Dermis blood vessel endothelial cell (primary cell): ENCODE data around the gene SLC16A10. TPM values are rescaled to one million over a fixed set of nuclear protein-coding genes. Genes with fewer than 3 reads are reported as not detected.
"Not testable (repeated sequence)": the region's sequence is repeated elsewhere in the genome, so short reads cannot be mapped to it uniquely, and the experiment has no call there.

Experiments
- DNase-seq: peaks from one replicate; pipeline ENCODE4 v3.0.0; 2010
- total RNA-seq: library from RNA; depleted of rRNA; stranded (reverse); fragments of >200 nt; gene quantifications from 2 replicates; pipeline ENCODE4 v1.2.3, GENCODE V29; 2014

The SLC16A10 gene
- total RNA-seq, 1 donor from 2014 or later, result under 0.01 TPM

DNA sequence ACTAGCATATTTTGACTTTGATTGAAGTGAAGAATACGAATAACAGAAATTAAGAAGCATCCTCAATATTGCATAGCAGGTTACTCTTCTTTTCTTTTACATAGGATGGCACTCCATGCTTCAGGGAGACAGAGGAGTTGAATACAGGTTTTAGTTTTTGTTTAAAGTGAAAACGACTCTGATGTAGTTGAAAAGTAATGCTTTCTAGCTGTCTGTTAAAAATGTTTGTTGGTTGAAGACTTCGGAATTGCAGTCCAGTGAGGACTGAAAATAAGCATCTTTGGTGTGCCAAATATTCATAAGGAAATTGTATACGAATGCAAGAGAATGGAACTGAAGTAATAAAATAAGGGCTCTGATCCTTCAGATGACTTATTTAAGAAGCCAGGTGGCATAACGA lies 618 bp upstream of the SLC16A10 start:
- DNase-seq, result no peak

DNA sequence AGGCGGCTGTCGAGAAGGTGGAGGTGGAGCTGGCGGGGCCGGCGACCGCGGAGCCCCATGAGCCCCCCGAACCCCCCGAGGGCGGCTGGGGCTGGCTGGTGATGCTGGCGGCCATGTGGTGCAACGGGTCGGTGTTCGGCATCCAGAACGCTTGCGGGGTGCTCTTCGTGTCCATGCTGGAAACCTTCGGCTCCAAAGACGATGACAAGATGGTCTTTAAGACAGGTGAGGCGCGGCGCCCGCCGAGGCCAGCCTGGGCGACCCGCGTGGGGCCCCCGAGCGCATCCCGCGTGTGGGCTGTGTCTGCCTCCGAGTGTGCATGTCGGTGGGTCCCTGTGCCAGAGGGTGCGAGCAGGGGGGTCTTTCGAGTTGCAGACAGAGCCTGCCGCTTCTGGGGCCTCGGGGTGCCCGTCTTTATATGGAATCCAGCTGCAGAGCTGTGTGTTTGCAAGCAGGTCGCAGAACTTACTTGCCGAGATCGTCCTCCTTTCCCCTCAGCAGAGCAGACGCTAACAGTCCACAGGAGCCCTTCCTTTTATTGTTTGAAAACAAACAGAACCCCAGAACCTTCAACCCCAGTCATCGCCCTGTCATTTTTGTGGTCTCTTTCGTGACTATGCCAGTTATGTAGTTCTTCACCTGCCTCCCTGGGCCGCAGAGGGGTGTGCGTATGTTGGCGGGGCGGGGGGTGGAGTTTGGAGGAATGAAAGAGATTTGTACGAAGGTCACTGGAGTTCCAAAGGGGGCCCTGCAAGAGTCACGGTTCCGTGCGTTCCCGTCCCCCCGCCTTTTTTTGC lies 766 bp downstream of the SLC16A10 start:
- DNase-seq, result peak; percentile 9

DNA sequence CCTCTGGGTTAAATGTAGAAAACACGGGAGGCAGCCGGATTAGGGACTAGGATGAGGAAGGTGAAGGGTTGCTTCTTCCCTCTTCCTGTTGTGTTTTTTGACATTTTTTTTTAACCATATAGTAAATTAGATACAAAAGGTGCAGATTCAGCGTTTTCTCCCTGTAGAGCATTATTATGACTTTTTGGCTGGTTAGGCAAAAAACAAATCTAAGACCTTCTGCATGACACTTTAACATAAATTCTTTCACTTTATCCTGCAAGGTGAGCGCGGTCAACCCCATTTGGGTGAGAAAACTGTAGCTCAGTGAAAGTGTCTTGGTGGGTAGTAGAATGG lies 1.3 kb downstream of the SLC16A10 start:
- DNase-seq, result no peak

DNA sequence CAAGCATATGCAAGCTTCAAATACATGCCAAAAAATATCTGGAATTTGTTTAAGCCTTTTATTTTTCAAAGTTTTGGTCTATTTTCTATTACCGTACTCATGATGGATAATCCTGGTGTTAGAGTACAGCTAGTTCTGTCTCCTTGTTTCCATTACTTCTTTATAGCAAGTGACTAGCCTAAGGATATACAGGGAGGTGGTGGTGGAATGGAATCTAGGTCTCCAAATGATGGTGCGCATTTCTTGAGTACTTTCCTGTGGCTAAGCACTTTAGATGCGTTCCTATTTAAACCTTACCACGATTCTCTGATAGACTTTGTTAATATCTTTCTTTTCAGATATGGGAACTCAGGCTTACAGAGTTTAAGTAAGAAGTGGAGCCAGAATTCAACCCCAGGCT lies 3.5 kb downstream of the SLC16A10 start:
- DNase-seq, result no peak

DNA sequence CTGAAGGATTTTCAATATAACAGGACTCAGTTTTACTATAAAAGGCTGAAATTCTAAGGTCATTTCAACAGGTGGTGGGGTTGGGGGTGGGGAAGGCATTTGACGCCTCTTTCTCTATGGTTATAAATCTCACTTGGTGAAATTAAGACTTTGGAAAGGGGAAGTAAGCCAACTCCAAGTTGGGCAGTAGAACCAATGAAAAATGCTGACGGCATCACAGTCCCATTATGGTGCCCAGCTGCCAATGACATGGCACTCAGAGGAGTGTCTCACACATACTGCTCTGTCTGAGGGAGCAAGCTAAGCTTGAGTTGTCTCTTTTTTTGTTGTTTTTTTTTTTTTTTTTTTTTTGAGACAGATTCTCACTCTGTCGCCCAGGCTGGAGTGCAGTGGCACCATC lies 4.7 kb downstream of the SLC16A10 start:
- DNase-seq, result no peak

- not testable (repeated sequence) for DNase-seq
Measured at GRCh38 chr6:111095488-111095887, 8.2 kb downstream of the SLC16A10 start.

DNA sequence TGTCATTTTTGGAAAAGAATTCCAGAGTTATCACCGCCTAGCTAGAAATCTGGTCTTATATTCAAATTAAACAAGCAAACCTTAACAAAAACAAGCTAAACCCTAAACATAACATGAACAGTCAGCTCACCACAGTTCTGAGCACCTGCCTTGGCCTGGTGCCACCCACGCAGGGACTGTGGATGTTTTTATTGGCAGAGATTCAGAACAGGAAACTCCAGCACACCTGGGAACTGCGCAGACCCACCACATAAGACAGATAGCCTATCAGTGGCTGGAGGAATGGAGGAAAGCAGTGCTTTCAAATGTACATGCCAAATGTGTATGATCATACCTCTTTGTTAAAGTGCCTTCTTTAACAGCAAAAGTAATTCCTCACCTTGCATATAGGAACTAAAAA lies 8.9 kb downstream of the SLC16A10 start:
- no peak for DNase-seq

DNA sequence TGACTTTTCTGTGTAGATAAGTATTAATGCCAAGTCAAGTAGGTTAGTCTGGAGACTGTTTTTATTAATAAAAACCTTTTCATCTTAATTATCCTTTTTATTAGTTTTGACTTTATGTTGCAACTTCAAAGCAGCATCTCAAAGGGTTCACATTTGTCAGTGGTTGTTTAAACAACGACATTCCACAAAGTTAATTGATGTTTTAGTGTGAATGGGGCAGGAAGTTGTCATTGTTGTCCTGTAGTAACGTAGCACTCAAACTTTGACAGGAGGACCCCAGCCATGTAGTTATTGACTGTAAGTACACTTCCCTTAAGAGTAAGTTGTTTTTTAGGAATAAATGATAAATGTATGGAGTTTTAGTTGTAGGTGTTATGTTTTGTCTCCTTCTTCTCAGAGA lies 11.3 kb downstream of the SLC16A10 start:
- no peak for DNase-seq

DNA sequence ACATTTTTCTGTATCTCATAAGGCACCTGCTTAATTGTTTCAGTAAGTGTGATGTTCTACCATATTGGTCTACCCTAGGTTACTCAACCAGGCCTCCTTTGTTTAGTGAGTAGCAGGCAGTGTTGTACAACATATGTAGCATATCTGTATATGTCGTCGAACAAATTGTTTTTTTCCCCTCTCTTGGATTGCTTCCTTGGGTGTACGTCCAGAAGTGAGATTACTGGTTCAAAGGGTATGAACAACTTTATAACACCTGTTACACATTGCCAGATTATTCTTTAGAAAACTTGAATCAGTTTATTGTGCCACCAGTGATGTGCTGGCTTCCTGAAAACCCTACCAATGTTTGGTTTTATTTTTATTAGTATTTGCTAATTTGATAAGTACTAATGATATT lies 14.7 kb downstream of the SLC16A10 start:
- no peak for DNase-seq

DNA sequence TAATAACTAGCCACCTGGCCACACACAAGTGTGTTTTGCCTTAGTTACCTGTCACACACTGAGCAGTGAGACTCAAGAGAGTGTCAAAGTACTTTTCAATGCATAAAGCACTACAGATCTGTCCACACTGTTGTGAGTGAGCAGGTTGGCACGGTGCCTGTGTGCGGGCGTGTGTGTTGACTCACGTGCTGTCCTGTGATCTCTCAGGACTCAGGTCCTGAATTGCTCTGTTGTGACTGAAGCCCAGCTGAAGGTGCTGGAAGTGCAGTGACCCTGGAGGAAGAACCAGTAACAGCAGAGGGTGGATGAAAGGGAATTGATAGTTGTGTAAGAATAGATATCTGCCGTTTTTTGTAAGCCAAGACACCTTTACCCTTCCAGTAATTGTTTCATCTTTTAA lies 18.3 kb downstream of the SLC16A10 start:
- DNase-seq, result peak; percentile 63

DNA sequence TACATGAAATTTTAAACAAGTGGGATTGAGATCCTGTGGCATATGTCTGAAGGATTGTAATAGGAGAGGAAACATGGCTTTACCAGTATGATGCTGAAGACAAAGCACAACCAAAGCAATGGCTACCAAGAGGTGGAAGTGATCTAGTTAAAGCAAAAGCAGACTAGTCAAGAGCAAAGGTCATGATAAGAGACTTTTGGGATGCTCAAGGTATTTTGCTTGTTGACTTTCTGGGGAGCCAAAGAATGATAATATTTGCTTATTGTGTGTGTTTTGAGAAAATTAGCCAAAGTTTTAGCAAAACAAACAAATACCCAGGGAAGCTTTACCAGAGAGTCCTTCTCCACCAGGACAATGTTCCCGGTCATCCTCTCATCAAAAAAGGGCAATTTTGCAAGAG lies 20.3 kb downstream of the SLC16A10 start:
- no peak for DNase-seq

DNA sequence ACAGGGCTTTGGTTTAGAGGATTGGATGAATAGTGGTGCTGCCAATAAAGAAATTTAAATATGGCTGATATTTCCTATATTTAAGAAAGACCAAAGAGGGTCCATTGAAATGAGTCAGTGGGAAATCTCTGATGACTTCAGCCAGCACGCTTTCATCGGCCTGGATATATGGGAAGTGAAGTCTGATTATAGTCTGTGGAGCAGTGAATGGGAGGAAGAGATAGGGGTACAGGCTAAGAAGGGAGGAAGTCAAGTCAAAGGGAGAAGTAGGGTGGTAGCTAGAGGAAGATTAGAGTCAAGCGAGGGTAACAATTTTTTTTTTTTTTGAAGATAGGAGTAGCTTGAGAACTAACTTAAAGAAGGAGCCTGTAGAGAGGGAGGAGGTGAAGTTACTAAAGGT lies 22.7 kb downstream of the SLC16A10 start:
- no peak for DNase-seq

- no peak for DNase-seq
Measured at GRCh38 chr6:111113336-111114086, 26.2 kb downstream of the SLC16A10 start.

DNA sequence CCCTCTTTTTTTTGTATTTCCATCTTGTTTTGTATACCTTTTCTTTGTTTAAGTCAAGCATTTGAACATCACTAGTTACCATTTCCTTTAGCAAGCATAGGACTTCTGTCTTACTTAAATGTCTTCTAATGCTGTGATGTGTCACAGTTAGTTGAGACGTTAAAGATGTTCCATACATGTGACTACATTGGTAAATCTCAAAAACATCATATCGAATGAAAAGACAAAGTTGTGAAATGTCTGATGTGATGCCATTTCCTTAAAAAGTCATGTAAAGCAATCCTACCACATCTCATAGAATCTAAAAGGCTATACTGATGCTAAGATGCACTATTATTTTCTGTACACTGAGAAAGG lies 26.8 kb downstream of the SLC16A10 start:
- DNase-seq, result no peak

DNA sequence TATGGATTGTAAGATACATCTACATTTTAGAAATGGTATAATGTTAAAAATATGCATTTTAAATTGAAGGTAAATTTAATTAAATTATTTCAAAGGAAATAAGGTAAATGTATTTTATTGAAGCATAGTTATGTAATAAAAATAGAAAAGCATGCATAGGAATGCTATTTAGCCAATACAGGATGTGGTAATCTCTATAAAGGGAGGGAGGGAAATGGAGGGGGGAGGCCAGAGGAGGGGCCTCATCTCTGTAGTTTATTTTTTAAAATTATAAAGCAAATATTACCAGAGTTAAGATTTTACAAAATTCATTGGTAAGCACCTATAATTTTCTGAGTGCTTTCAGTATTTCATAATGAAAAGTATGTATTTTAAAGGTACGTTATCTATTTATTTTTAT lies 27.2 kb downstream of the SLC16A10 start:
- no peak for DNase-seq

- DNase-seq, result no peak
Measured at GRCh38 chr6:111118826-111119225, 31.5 kb downstream of the SLC16A10 start.

DNA sequence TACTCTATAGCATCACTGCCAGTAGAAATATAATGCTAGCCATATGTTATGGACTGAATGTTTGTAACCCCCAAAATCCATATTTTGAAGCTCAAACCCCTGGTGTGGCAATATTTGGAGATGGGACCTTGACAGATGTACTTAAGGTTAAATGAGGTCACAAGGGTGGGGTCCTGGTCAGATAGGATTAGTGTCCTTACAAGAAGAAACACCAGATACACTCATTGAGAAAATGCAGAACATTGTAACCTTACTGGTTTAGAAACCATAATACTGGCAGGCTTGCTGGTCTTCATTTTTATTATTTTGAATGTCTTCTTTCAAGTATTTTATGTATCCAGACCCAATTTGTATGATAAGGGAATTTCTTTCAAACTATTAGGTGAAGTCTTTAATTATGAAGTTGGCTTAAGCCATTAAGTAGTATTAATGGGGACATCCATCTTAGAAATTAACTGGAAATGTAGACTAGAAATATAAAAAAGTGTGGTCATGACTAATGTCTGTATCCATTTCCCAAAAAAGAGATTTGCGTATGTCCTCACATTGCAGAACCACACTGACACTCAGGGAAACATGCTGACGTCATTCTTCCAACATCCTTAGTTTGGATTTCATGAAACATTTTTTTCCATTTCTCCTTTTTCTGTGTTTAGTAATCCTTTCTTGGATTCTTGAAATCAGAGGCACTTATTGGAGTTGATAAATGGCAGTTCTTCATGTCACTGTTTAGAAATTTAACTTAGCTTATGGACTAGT lies 32.4 kb downstream of the SLC16A10 start:
- DNase-seq, result no peak

- DNase-seq, result no peak
Measured at GRCh38 chr6:111121789-111122350, 34.6 kb downstream of the SLC16A10 start.

DNA sequence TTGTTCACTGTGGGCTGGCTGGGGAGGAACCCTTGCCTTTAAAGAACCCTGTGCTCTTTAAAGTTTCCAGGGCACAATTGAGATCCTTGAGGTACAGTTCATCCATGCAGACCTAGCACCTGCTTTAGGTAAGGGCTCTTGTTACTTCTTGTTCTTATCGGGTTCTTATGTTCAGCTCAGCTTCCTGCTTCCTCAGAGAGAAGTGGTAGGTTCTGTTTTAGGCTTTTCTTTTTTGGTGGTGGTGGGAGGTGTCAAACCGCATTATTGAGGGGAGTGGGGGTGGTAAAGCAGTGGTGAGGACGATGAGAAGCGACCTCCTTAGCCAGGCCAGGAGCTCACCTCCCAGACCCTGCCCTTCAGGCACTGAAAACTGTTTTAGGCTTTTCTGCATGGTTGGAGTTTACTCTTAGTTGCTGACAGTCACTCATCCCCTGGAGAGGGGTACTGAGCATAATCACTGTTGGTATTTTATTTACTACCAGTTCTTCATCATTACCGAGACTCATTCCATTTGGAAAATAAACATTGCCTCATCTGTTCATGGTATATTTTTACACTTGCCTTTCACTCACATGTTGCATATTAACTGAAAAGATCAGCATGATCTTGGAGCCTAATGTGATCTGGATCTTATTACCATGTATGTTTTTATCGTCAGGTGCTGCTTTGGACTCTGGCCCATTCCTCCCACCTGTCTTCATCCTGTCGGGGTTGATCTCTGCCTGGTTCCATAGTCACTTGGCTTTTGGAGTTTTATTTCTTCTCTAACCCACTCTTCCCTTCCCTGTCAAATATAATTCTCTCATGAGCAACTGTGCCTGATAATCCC lies 35.4 kb downstream of the SLC16A10 start:
- no peak for DNase-seq

- DNase-seq, result no peak
Measured at GRCh38 chr6:111124406-111124805, 37.1 kb downstream of the SLC16A10 start.

- no peak for DNase-seq
Measured at GRCh38 chr6:111129013-111129412, 41.7 kb downstream of the SLC16A10 start.

GRCh38 chr6:111131018-111131417 lies 43.7 kb downstream of the SLC16A10 start:
- not testable (repeated sequence) for DNase-seq
